ENCODE measurements around the gene ADAMTS2.

GRCh38 chr5:179346875-179347274 lies 1.6 kb upstream of the ADAMTS2 start:
- TF ChIP-seq CTCF (IDR thresholded peaks at IDR 0.05 in 8 of 11, conservative IDR thresholded peaks at IDR 0.05 in 3 of 11) = no peak
- no peak for TF ChIP-seq POLR2AphosphoS5 (IDR thresholded peaks at IDR 0.05)
- no peak for TF ChIP-seq POLR2A (IDR thresholded peaks at IDR 0.05)
